GM19023 (cell line): ENCODE data around the gene GLS.
A peak's percentile ranks its signal among the peaks of the same experiment; 100 is the strongest.

Experiments used
- ATAC-seq: cut with Tn5 transposase; IDR thresholded peaks from one replicate; pipeline ENCODE4 v1.9.1; 2021; ENCODE audit warnings: mild to moderate bottlenecking, moderate library complexity; ENCODE audit not compliant: unreplicated experiment

Gene GLS

DNA sequence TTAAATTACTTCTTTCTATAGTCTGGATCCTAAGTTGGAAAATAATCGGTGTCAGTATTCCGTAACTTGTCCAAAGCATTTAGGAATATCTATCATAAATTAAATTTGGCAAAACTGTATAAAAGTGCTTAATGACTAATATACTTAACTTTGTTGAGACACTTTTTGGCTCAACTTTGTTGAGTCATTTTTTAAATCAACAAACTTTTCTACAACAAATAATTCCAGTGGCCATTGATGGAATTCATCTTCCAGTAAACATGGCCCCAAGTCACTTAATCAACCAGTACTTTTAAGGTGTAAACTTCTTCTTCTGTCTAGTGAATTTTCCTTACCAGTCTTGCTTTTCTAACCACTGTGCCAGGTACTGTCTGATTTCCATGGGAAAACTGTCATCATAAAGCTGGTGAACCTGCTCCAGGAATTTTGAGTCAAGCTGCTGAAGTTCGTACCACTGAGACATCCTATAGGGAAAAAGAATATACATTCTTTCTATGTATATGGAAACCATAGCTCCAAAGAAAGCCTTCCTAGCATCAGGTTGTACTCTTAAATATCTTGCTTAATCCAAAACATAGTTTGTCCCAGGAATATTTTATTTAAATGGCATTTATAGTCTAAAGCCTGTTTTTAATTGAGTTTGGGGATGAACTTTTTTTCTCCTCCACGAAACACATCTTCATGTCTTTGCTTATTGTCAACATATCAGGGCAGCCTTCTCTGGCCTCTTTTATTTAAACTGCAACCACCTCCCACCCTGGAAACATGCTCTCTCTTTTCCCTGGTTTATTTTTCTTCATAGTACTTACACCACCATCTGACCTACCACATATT is 129.1 kb downstream of the GLS start:
- no peak for ATAC-seq

DNA sequence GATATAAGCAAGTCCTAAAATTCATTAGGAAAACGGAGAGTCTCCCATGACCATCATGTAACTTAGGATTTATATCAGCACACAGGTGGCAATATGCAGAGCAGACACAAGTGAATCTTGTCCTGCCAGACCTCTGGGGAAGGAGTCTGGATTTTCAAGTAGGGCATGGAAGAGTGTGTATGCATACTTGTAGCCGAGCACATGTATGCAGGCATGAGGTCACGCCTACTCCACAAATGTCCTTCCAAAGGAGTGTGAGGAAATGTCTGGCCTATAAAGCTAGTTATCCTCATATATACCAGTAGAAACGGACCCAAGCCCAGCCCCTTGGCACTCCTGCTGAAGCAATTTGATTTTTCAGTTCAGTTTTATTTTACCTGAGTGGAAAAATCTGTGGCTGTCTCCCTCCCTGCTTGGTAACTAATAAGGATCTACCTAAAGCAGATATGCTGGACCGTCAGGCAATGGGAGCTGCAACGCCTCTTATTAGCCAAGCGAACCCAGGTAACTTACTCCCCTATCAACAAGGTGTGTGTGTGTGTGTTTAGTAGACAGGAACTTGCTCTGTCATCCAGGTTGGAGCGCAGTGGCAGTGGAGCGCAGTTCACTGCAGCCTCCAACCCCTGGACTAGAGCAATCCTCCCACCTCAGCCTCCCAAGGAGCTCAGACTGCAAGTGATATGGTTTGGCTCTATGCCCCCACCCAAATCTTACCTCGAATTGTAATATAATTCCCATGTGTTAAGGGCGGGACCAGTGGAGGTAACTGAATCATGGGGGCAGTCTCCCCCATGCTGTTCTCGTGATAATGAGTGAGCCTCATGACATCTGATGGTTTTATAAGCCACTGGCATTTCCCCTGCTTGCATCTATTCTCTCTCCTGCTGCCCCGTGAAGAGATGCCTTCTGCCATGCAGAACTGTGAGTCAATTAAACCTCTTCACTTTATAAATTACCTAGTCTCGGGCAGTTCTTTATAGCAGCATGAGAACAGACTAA is 130.6 kb downstream of the GLS start:
- no peak for ATAC-seq

DNA sequence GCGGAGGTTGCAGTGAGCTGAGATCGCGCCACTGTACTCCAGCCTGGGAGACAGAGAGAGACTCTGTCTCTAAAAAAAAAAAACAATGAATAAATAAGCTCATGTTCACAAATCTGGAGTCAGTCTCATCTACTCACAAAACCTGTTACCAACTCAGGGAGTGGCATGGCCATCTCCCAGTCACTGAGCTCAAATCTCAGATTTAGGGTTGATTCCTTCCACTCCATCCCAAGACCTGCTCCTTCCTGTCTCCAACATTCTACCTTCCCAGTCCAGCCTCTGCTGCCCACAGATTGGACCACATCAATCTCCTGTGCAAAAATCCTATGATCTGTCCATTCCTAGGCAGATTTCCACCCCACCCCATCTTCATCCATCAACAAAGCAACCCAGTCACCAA is 131.7 kb downstream of the GLS start:
- no peak for ATAC-seq

DNA sequence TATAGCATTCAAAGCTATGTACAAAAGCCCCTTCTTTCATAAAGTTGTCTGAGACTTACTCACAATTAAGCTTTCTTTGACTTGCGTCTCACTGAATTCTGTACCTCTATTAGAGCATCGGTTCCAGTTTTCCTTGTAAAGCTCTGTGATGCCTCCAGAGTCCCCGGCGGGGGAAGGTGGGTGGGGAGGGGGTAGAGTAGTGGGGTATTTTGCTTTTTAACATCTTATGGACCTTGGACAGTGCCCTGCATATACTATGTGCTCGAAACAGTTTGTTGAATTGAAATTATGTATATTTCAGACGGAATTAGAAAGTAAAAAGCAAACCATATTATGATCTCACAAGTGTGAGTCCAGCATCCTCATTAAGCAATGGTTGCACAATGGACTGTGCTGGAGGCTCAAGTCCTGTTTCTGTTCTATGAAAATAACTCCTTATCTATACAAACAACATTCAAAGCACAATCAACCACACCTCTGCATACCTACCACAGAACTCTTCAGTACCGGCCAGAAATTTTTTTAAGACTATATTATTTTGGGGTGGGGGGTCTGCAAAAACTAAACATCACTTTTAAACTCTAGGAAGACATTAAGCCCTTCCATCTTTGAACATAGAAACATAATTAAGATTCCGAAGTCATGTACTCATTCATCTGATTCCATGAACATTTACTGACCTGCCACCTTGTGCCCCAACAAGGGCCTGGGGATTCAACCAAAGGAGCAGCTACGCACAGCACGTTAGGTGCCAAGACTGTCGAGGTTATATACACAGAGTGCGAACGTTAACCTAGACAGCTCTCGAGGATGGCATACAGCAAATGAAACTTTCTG is 132.4 kb downstream of the GLS start:
- no peak for ATAC-seq

DNA sequence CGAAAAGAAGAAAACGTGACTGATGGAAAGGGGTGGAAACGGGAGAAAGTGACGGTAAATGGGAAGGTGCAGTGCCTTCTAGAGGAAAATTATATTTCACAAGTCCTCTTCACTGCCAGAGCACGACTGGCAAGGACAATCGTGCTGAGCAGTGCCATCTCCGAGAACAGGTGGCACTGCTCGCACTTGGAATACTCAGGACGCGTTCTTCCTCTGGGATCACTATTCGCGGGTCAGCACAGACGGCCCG is 133.0 kb downstream of the GLS start:
- ATAC-seq, result no peak

DNA sequence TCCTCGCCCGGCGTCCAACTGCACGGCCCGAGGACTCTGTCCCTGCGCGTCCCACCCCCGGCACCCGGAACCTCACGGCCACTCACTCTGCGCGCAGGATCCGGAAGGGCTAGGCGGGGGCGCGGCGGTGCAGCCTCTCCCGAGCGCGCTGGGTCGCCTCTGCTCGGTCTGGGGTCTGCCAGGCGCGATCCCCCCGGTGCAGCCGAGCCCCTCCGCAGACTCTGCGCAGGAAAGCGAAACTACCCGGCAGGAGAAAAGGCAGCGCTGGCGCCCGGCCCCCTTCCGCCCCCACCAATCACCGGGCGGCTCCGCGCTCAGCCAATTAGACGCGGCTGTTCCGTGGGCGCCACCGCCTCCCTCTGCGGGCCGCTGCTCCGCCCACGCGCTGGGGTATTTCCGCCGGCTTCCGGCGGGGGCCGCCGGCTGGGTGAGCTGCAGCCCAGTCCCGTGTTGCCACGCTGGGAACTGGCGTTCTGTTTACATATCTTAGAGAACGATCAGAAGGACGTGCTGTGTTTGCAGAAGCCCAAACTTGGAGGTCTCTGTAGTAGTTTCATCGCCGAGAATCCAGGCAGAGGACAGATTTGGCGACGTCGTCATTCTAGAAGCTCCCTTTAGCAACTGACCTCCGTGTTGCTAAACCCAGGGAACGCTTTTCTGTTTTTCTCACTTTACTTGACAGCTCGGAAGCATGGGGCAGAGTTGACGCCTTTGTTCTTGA is 133.5 kb downstream of the GLS start, which contains the start of gene STAT1:
STAT1 (minus strand) TSS at position 240 of the 721 bp plus-strand sequence. CDS start 4,168 bp downstream, outside the sequence.
- ATAC-seq, result peak; percentile 81

DNA sequence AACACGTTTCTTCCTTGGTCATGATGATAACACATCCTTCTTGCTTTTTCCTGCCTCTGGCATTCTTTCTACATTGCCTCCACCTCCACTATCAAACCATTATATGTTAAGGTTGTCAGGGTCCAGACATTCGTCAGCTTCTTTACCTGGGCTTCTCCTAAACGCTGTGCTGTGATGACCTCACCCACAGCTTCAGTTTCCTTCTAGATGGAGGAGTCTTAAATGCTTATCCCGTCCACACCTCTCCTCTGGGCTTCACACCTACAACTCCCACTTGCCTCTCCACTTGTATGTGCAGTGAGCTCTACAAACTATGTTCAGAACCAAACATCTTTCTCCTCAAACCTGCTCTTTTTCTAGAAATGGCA is 134.0 kb downstream of the GLS start:
- ATAC-seq, result peak; percentile 1
